ENCODE results near the gene NELL1.

Gene NELL1

GRCh38 chr11:20669820-20670684, 666 bp downstream of the NELL1 start:
- no peak for DNase-seq

GRCh38 chr11:20670932-20671403, 1.6 kb downstream of the NELL1 start:
- no peak for DNase-seq

GRCh38 chr11:20671856-20672546, 2.6 kb downstream of the NELL1 start:
- no peak for DNase-seq

GRCh38 chr11:20672575-20672974, 3.2 kb downstream of the NELL1 start:
- DNase-seq, result no peak

- no peak for DNase-seq
Observed at GRCh38 chr11:20676658-20677057, 7.3 kb downstream of the NELL1 start.

- no peak for DNase-seq
Observed at GRCh38 chr11:20688761-20689160, 19.4 kb downstream of the NELL1 start.

GRCh38 chr11:20707876-20708275, 38.5 kb downstream of the NELL1 start:
- no peak for DNase-seq

- no peak for DNase-seq
Observed at GRCh38 chr11:20712912-20713311, 43.5 kb downstream of the NELL1 start.

- no peak for DNase-seq
Observed at GRCh38 chr11:20715464-20715863, 46.1 kb downstream of the NELL1 start.

GRCh38 chr11:20715931-20716330, 46.5 kb downstream of the NELL1 start:
- no peak for DNase-seq

- no peak for DNase-seq
Observed at GRCh38 chr11:20719821-20720220, 50.4 kb downstream of the NELL1 start.

- no peak for DNase-seq
Observed at GRCh38 chr11:20723366-20723765, 54.0 kb downstream of the NELL1 start.

GRCh38 chr11:20729597-20730105, 60.3 kb downstream of the NELL1 start:
- no peak for DNase-seq

- no peak for DNase-seq
Observed at GRCh38 chr11:20731676-20732215, 62.4 kb downstream of the NELL1 start.

- DNase-seq, result no peak
Observed at GRCh38 chr11:20739107-20739506, 69.7 kb downstream of the NELL1 start.

GRCh38 chr11:20739577-20739976, 70.2 kb downstream of the NELL1 start:
- no peak for DNase-seq

GRCh38 chr11:20754933-20755332, 85.5 kb downstream of the NELL1 start:
- DNase-seq, result no peak

- DNase-seq, result no peak
Observed at GRCh38 chr11:20759541-20759940, 90.2 kb downstream of the NELL1 start.

- DNase-seq, result no peak
Observed at GRCh38 chr11:20760811-20761210, 91.4 kb downstream of the NELL1 start.

GRCh38 chr11:20762116-20762844, 92.9 kb downstream of the NELL1 start:
- no peak for DNase-seq

GRCh38 chr11:20762980-20763379, 93.6 kb downstream of the NELL1 start:
- DNase-seq, result no peak

GRCh38 chr11:20770414-20770946, 101.1 kb downstream of the NELL1 start:
- DNase-seq, result no peak

GRCh38 chr11:20771026-20771425, 101.6 kb downstream of the NELL1 start:
- no peak for DNase-seq
